ENCODE measurements around the gene XBP1.

DNA sequence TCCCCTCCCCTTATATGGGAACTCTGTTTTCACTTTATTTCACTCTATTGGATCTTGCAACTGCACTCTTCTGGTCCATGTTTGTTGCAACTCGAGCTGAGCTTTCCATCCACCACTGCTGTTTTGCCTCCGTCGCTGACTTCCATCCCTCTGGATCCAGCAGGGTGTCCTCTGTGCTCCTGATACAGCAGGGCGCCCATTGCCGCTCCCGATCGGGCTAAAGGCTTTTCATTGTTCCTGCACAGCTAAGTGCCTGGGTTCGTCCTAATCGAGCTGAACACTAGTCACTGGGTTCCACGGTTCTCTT lies 39.0 kb downstream of the XBP1 start:
- TF ChIP-seq CTCF (conservative IDR thresholded peaks at IDR 0.05; ENCODE audit: low read length) (no peak), EZH2phosphoT487 (IDR thresholded peaks at IDR 0.05; ENCODE audit: borderline replicate concordance) (no peak)

All from Loucy (cell line).